PC-3 (cell line): Measurements from ENCODE around the gene AOPEP. TPM values are rescaled to one million over a fixed set of nuclear protein-coding genes. Genes with fewer than 3 reads are reported as not detected.

ENCODE experiments used
- ATAC-seq: fragments of 200-7000 bp; cut with Tn5 transposase; 2 replicates; pipeline ENCODE4 v1.9.1; 2020; ENCODE audit warnings: mild to moderate bottlenecking, moderate library complexity
- BruUV-seq: library from RNA; stranded (reverse); fragments of 400-500 nt; replicated peaks from 2 replicates; lab custom pipeline; 2021; lab: Mats Ljungman, UMichigan
- CTCF ChIA-PET: fragments of 300-600 bp; sonication (Branson Sonifier 250); formaldehyde crosslinking; loops from one replicate; lab custom pipeline; 2022; ENCODE audit warnings: antibody characterized with exemption; lab: Charles Lee
- POLR2A ChIA-PET: fragments of 300-600 bp; sonication (Branson Sonifier 250); formaldehyde crosslinking; loops from one replicate; lab custom pipeline; 2022; ENCODE audit warnings: antibody characterized with exemption; ENCODE audit not compliant: unreplicated experiment; lab: Charles Lee
- DNase-seq: peaks from one replicate; pipeline ENCODE4 v3.0.0-alpha.2; 2015
- H2AFZ ChIP-seq: fragments of 300-600 bp; sonication (generic); 2 replicates; pipeline ENCODE4 v1.6.0; 2016; ENCODE audit warnings: antibody characterized with exemption, low read length
- H3F3A ChIP-seq: fragments of 300-600 bp; sonication (generic); one replicate; pipeline ENCODE4 v1.6.0; 2017; ENCODE audit warnings: antibody characterized with exemption, low read length, control low read depth, mild to moderate bottlenecking; ENCODE audit not compliant: unreplicated experiment
- H3K27ac ChIP-seq: fragments of 300-600 bp; sonication (generic); 2 replicates; pipeline ENCODE4 v1.5.1; 2016; ENCODE audit warnings: mild to moderate bottlenecking, low read length
- H3K27me3 ChIP-seq: fragments of 300-600 bp; sonication (generic); 2 replicates; pipeline ENCODE4 v1.6.1; 2016; ENCODE audit warnings: low read length, mixed read lengths
- H3K36me3 ChIP-seq: fragments of 300-600 bp; sonication (generic); 2 replicates; pipeline ENCODE4 v1.6.1; 2016; ENCODE audit warnings: low read depth, mixed run types, low read length, mixed read lengths
- H3K4me1 ChIP-seq: fragments of 300-600 bp; sonication (generic); 2 replicates; pipeline ENCODE4 v1.5.1; 2016; ENCODE audit warnings: low read length; ENCODE audit not compliant: insufficient read depth
- H3K4me2 ChIP-seq: fragments of 300-600 bp; sonication (generic); 2 replicates; pipeline ENCODE4 v1.6.0; 2016; ENCODE audit warnings: low read length
- H3K4me3 ChIP-seq: fragments of 300-600 bp; sonication (generic); 2 replicates; pipeline ENCODE4 v1.5.1; 2016; ENCODE audit warnings: mild to moderate bottlenecking, low read length, mixed read lengths
- H3K79me2 ChIP-seq: fragments of 300-600 bp; sonication (generic); 2 replicates; pipeline ENCODE4 v1.6.1; 2017; ENCODE audit warnings: low read length, mixed read lengths
- H3K9ac ChIP-seq: fragments of 300-600 bp; sonication (generic); 2 replicates; pipeline ENCODE4 v1.6.0; 2016; ENCODE audit warnings: mild to moderate bottlenecking, low read length
- H3K9me2 ChIP-seq: fragments of 300-600 bp; sonication (generic); replicated peaks from 2 replicates; pipeline ENCODE4 v1.6.1; 2016; ENCODE audit warnings: mixed run types, low read length, mixed read lengths
- H3K9me3 ChIP-seq: fragments of 300-600 bp; sonication (generic); 2 replicates; pipeline ENCODE4 v1.6.1; 2016; ENCODE audit warnings: low read length, mixed read lengths
- H4K20me1 ChIP-seq: fragments of 300-600 bp; sonication (generic); 2 replicates; pipeline ENCODE4 v1.6.1; 2016; ENCODE audit warnings: low read length, mixed read lengths
- EZH2 ChIP-seq: fragments of 300-600 bp; sonication (generic); IDR thresholded peaks from one replicate; pipeline ENCODE4 v1.6.1; 2017; ENCODE audit warnings: antibody characterized with exemption, mild to moderate bottlenecking, low read length; ENCODE audit not compliant: unreplicated experiment
- EZH2phosphoT487 ChIP-seq: fragments of 300-600 bp; sonication (generic); IDR thresholded peaks from 2 replicates; pipeline ENCODE4 v1.6.1; 2018; ENCODE audit warnings: mild to moderate bottlenecking, antibody characterized with exemption, low read length, borderline replicate concordance
- intact Hi-C: fragments of 100-400 bp; cut with micrococcal nuclease; formaldehyde crosslinking; loops from 2 replicates; pipeline ENCODE4 v1.9.0; 2023
- total RNA-seq: library from RNA; depleted of rRNA; stranded (reverse); fragments of >200 nt; gene quantifications from 2 replicates; pipeline ENCODE4 v1.2.3, GENCODE V29; 2014
- TF ChIP-seq, protein P1 (sequence below): fragments of 300-600 bp; sonication (generic); conservative IDR thresholded peaks from 2 replicates; pipeline ENCODE4 v1.5.1; 2017; ENCODE audit warnings: antibody characterized with exemption, low read depth, mild to moderate bottlenecking, low read length

AOPEP gene
- total RNA-seq, 1 experiment from 2014 or later = 23.1 TPM

GRCh38 chr9:94982211-94982610, 255.7 kb downstream of the AOPEP start:
- ChIA-PET CTCF (no interaction called here), POLR2A (no interaction called here)
- Histone ChIP-seq H3K36me3 (no peaks in the 10 kb centered on the region), H3K9me2 (no peaks in the 10 kb centered on the region), H2AFZ (no peak overlapping the region), H3K9me3 (no peaks in the 10 kb centered on the region), H3K79me2 (no peaks in the 10 kb centered on the region), H3F3A (no peaks in the 10 kb centered on the region), H4K20me1 (no peaks in the 10 kb centered on the region), H3K27me3 (no peaks in the 10 kb centered on the region), H3K27ac (no peak overlapping the region), H3K4me1 (no peaks in the 10 kb centered on the region), H3K9ac (no peak overlapping the region), H3K4me3 (no peak overlapping the region), H3K4me2 (no peak overlapping the region)
- ATAC-seq (no peak), DNase-seq (no peak)
- no TSS peak for BruUV-seq
- no peak for TF ChIP-seq EZH2
- TF ChIP-seq EZH2phosphoT487 = no peak
- TF ChIP-seq, protein P1, sequence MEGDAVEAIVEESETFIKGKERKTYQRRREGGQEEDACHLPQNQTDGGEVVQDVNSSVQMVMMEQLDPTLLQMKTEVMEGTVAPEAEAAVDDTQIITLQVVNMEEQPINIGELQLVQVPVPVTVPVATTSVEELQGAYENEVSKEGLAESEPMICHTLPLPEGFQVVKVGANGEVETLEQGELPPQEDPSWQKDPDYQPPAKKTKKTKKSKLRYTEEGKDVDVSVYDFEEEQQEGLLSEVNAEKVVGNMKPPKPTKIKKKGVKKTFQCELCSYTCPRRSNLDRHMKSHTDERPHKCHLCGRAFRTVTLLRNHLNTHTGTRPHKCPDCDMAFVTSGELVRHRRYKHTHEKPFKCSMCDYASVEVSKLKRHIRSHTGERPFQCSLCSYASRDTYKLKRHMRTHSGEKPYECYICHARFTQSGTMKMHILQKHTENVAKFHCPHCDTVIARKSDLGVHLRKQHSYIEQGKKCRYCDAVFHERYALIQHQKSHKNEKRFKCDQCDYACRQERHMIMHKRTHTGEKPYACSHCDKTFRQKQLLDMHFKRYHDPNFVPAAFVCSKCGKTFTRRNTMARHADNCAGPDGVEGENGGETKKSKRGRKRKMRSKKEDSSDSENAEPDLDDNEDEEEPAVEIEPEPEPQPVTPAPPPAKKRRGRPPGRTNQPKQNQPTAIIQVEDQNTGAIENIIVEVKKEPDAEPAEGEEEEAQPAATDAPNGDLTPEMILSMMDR = no peak
- intact Hi-C loops = no loop called here

- Histone ChIP-seq H3K4me3 (no peak overlapping the region), H3K36me3 (no peaks in the 10 kb centered on the region), H3K4me1 (no peaks in the 10 kb centered on the region), H3K9me2 (no peaks in the 10 kb centered on the region), H3K9ac (no peak overlapping the region), H3K9me3 (no peaks in the 10 kb centered on the region), H3K79me2 (no peaks in the 10 kb centered on the region), H2AFZ (no peak overlapping the region), H3K27me3 (no peaks in the 10 kb centered on the region), H3K4me2 (no peak overlapping the region), H4K20me1 (no peaks in the 10 kb centered on the region), H3F3A (no peaks in the 10 kb centered on the region), H3K27ac (no peak overlapping the region)
- DNase-seq (no peak), ATAC-seq (no peak)
- TF ChIP-seq, protein P1 = no peak
- no peak for TF ChIP-seq EZH2
- TF ChIP-seq EZH2phosphoT487 = no peak
- no TSS peak for BruUV-seq
- ChIA-PET POLR2A (no interaction called here), CTCF (no interaction called here)
- intact Hi-C loops = no loop called here
Measured at GRCh38 chr9:94983552-94983951, 257.1 kb downstream of the AOPEP start.

GRCh38 chr9:94984891-94985476, 258.5 kb downstream of the AOPEP start:
- no peaks in the 10 kb centered on the region for H3K4me1 ChIP-seq
- DNase-seq (no peak), ATAC-seq (no peak)
- no peak overlapping the region for H3K9ac ChIP-seq
- H3K27me3 ChIP-seq = no peaks in the 10 kb centered on the region
- H3K36me3 ChIP-seq = no peaks in the 10 kb centered on the region
- ChIA-PET POLR2A (no interaction called here), CTCF (no interaction called here)
- H3K9me2 ChIP-seq = no peaks in the 10 kb centered on the region
- H2AFZ ChIP-seq = no peak overlapping the region
- BruUV-seq = no TSS peak
- H4K20me1 ChIP-seq = no peaks in the 10 kb centered on the region
- no peak overlapping the region for H3K4me3 ChIP-seq
- no peaks in the 10 kb centered on the region for H3K9me3 ChIP-seq
- no peak for TF ChIP-seq EZH2phosphoT487
- TF ChIP-seq EZH2 = no peak
- TF ChIP-seq, protein P1 = no peak
- H3F3A ChIP-seq = no peaks in the 10 kb centered on the region
- no peak overlapping the region for H3K27ac ChIP-seq
- intact Hi-C loops = no loop called here
- H3K79me2 ChIP-seq = no peaks in the 10 kb centered on the region
- no peak overlapping the region for H3K4me2 ChIP-seq
